ENCODE results near the gene SERGEF. TPM values are rescaled to one million over a fixed set of nuclear protein-coding genes. Genes with fewer than 3 reads are reported as not detected.

SERGEF gene
- total and polyA plus RNA-seq, 10 of the 15 experiments (the other 5 are each of a cell fraction or from before 2014, with no cell fraction given) = 14.6 to 27.8 (median 22.4) TPM

- TF ChIP-seq ZBTB11 (CRISPR knock-in tag; IDR thresholded peaks at IDR 0.05) = no peak
- TF ChIP-seq ZSCAN29 (IDR thresholded peaks at IDR 0.05) = no peak
- TF ChIP-seq ZNF24 (IDR thresholded peaks at IDR 0.05) = no peak
- no peak for TF ChIP-seq CUX1 (IDR thresholded peaks at IDR 0.05; ENCODE audit: insufficient replicate concordance, low read depth, low read length)
Observed at GRCh38 chr11:17782603-17783337, 230.1 kb downstream of the SERGEF start (continued).
